MCF 10A (cell line): ENCODE data around the gene BMAL1. TPM values are rescaled to one million over a fixed set of nuclear protein-coding genes. Genes with fewer than 3 reads are reported as not detected.
A peak's percentile ranks its signal among the peaks of the same experiment; 100 is the strongest.

Experiments used
- BruUV-seq: library from RNA; stranded (reverse); fragments of 400-500 nt; replicated peaks from 2 replicates; lab custom pipeline; 2021; lab: Mats Ljungman, UMichigan
- CTCF ChIA-PET: fragments of 300-600 bp; sonication (Branson Sonifier 250); formaldehyde crosslinking; extraction: SDS; loops from one replicate; lab custom pipeline; 2021; ENCODE audit warnings: antibody characterized with exemption, inconsistent platforms; lab: Yijun Ruan, JAX
- POLR2A ChIA-PET: fragments of 300-600, 350-650 bp; sonication (Branson Sonifier 250); formaldehyde crosslinking; extraction: SDS; loops from one replicate; lab custom pipeline; 2020; ENCODE audit warnings: antibody characterized with exemption, inconsistent platforms; lab: Yijun Ruan, JAX
- DNase-seq: peaks from one replicate; pipeline ENCODE4 v3.0.0-alpha.2; 2018; ENCODE audit not compliant: unreplicated experiment
- H3K27ac Mint-ChIP-seq: one replicate; pipeline ENCODE4 v1.8.0; 2022; ENCODE audit warnings: mild to moderate bottlenecking, low read depth, mixed read lengths; ENCODE audit not compliant: unreplicated experiment
- H3K27me3 Mint-ChIP-seq: one replicate; pipeline ENCODE4 v1.8.0; 2022; ENCODE audit warnings: mixed read lengths; ENCODE audit not compliant: insufficient read depth, unreplicated experiment
- H3K36me3 Mint-ChIP-seq: one replicate; pipeline ENCODE4 v1.8.0; 2022; ENCODE audit warnings: mild to moderate bottlenecking, moderate library complexity, mixed read lengths; ENCODE audit not compliant: insufficient read depth, unreplicated experiment
- H3K4me1 Mint-ChIP-seq: one replicate; pipeline ENCODE4 v1.8.0; 2022; ENCODE audit warnings: mixed read lengths; ENCODE audit not compliant: insufficient read depth, unreplicated experiment
- H3K4me3 Mint-ChIP-seq: one replicate; pipeline ENCODE4 v1.8.0; 2022; ENCODE audit warnings: mild to moderate bottlenecking, moderate library complexity, mixed read lengths; ENCODE audit not compliant: unreplicated experiment
- H3K9me3 Mint-ChIP-seq: one replicate; pipeline ENCODE4 v1.8.0; 2022; ENCODE audit warnings: mixed read lengths; ENCODE audit not compliant: unreplicated experiment
- CTCF ChIP-seq: fragments of 200-600 bp; IDR thresholded peaks from one replicate; pipeline ENCODE4 v1.8.0; 2022; ENCODE audit warnings: antibody characterized with exemption, mild to moderate bottlenecking; ENCODE audit not compliant: unreplicated experiment
- intact Hi-C: fragments of 100-400 bp; cut with micrococcal nuclease; formaldehyde crosslinking; loops from 2 replicates; pipeline ENCODE4 v1.14.1; 2022
- total RNA-seq: library from RNA; stranded (reverse); gene quantifications from 2 replicates; pipeline ENCODE4 v1.2.3, GENCODE V29; 2022

The BMAL1 gene
- total RNA-seq, 1 experiment from 2014 or later, result 88.4 TPM

GRCh38 chr11:13339195-13340153 lies 61.9 kb downstream of the BMAL1 start:
- BruUV-seq, result no TSS peak
- DNase-seq, result peak; percentile 74
- Mint-ChIP-seq H3K27ac (peak overlapping the region; percentile 56), H3K4me1 (peaks cover 49% of the 10 kb centered on the region), H3K4me3 (no peak overlapping the region), H3K36me3 (peaks cover 5% of the 10 kb centered on the region), H3K27me3 (no peaks in the 10 kb centered on the region), H3K9me3 (no peaks in the 10 kb centered on the region)
- no peak for TF ChIP-seq CTCF
- ChIA-PET POLR2A (interaction anchor here (0.6 to 14.0 kb wide), 11 partner anchors 8 to 130 kb away, joined by 3 to 204 read pairs (median 4); no protein-coding TSS in a partner anchor), CTCF (interaction anchor here (0.5 to 10.7 kb wide), 11 partner anchors 19 to 1489 kb away, joined by 3 to 311 read pairs (median 3); no protein-coding TSS in a partner anchor)
- intact Hi-C loops, result loop anchor here (5.0 kb wide), 1 partner anchor 377 kb away; no protein-coding TSS in a partner anchor

GRCh38 chr11:13341026-13341425 lies 63.4 kb downstream of the BMAL1 start:
- no peaks in the 10 kb centered on the region for H3K9me3 Mint-ChIP-seq
- H3K4me1 Mint-ChIP-seq, result peaks cover 37% of the 10 kb centered on the region
- TF ChIP-seq CTCF, result no peak
- CTCF ChIA-PET, result interaction anchor here (0.9 to 10.7 kb wide), 3 partner anchors 86 to 129 kb away, joined by 3 to 311 read pairs (median 242); no protein-coding TSS in a partner anchor
- intact Hi-C loops, result loop anchor here (5.0 kb wide), 1 partner anchor 379 kb away; no protein-coding TSS in a partner anchor
- no peaks in the 10 kb centered on the region for H3K27me3 Mint-ChIP-seq
- POLR2A ChIA-PET, result interaction anchor here (1.0 kb wide), 1 partner anchor 131 kb away, joined by 4 read pairs; no protein-coding TSS in a partner anchor
- peak overlapping the region; percentile 11 for H3K27ac Mint-ChIP-seq
- DNase-seq, result no peak
- peaks cover 5% of the 10 kb centered on the region for H3K36me3 Mint-ChIP-seq
- no TSS peak for BruUV-seq
- no peak overlapping the region for H3K4me3 Mint-ChIP-seq

- Mint-ChIP-seq H3K27ac (no peak overlapping the region), H3K36me3 (peaks cover 7% of the 10 kb centered on the region), H3K4me3 (no peak overlapping the region), H3K4me1 (peaks cover 31% of the 10 kb centered on the region), H3K27me3 (no peaks in the 10 kb centered on the region), H3K9me3 (no peaks in the 10 kb centered on the region)
- BruUV-seq, result no TSS peak
- DNase-seq, result no peak
- TF ChIP-seq CTCF, result no peak
- intact Hi-C loops, result loop anchor here (5.0 kb wide), 1 partner anchor 381 kb away; no protein-coding TSS in a partner anchor
- ChIA-PET CTCF (interaction anchor here (0.6 to 6.3 kb wide), 36 partner anchors 9 to 380 kb away, joined by 3 to 243 read pairs (median 6); no protein-coding TSS in a partner anchor), POLR2A (interaction anchor here (0.6 to 1.5 kb wide), 8 partner anchors 15 to 183 kb away, joined by 3 to 5 read pairs (median 4); no protein-coding TSS in a partner anchor)
These were observed 65.5 kb downstream of the BMAL1 start for GRCh38 chr11:13343067-13343466.
